Loucy (cell line): Measurements from ENCODE around the gene MYOT.

Source experiments
- H2AFZ ChIP-seq: fragments of 200-600 bp; sonication (generic); 2 replicates; pipeline ENCODE4 v1.6.0; 2016; ENCODE audit warnings: antibody characterized with exemption, mild to moderate bottlenecking, low read length, moderate library complexity
- H3F3A ChIP-seq: fragments of 200-600 bp; 2 replicates; pipeline ENCODE4 v1.6.0; 2016; ENCODE audit warnings: antibody characterized with exemption, low read depth, mild to moderate bottlenecking
- H3K27me3 ChIP-seq: fragments of 200-600 bp; sonication (generic); 2 replicates; pipeline ENCODE4 v1.6.1; 2014; ENCODE audit warnings: low read length, mild to moderate bottlenecking; ENCODE audit not compliant: insufficient read depth, poor library complexity, severe bottlenecking
- H3K36me3 ChIP-seq: fragments of 200-600 bp; sonication (generic); 2 replicates; pipeline ENCODE4 v1.6.1; 2016; ENCODE audit warnings: low read length; ENCODE audit not compliant: insufficient read depth
- H3K4me1 ChIP-seq: fragments of 200-600 bp; sonication (generic); 2 replicates; pipeline ENCODE4 v1.5.1; 2014; ENCODE audit warnings: low read length, mild to moderate bottlenecking; ENCODE audit not compliant: insufficient read depth, poor library complexity, severe bottlenecking
- H3K4me2 ChIP-seq: fragments of 200-600 bp; sonication (generic); 2 replicates; pipeline ENCODE4 v1.6.0; 2014; ENCODE audit warnings: antibody characterized with exemption, low read length, low read depth, mild to moderate bottlenecking; ENCODE audit not compliant: poor library complexity, severe bottlenecking
- H3K4me3 ChIP-seq: fragments of 200-600 bp; sonication (generic); 2 replicates; pipeline ENCODE4 v1.5.1; 2014; ENCODE audit warnings: low read length, mild to moderate bottlenecking, mixed read lengths; ENCODE audit not compliant: poor library complexity, severe bottlenecking
- H3K79me2 ChIP-seq: fragments of 200-600 bp; sonication (generic); 2 replicates; pipeline ENCODE4 v1.6.1; 2014; ENCODE audit warnings: low read length; ENCODE audit not compliant: insufficient read depth
- H3K9ac ChIP-seq: fragments of 200-600 bp; sonication (generic); 2 replicates; pipeline ENCODE4 v1.6.0; 2014; ENCODE audit warnings: mild to moderate bottlenecking, low read depth, low read length, moderate library complexity; ENCODE audit not compliant: poor library complexity, severe bottlenecking
- H3K9me2 ChIP-seq: fragments of 200-600 bp; sonication (generic); replicated peaks from 2 replicates; pipeline ENCODE4 v1.6.1; 2016; ENCODE audit warnings: low read depth, low read length, mixed read lengths
- H3K9me3 ChIP-seq: fragments of 200-600 bp; sonication (generic); 2 replicates; pipeline ENCODE4 v1.6.1; 2014; ENCODE audit warnings: mild to moderate bottlenecking, antibody characterized with exemption, low read length, low read depth; ENCODE audit not compliant: insufficient read depth
- H4K20me1 ChIP-seq: fragments of 200-600 bp; sonication (generic); 2 replicates; pipeline ENCODE4 v1.6.0; 2014; ENCODE audit warnings: antibody characterized with exemption, low read length, mild to moderate bottlenecking; ENCODE audit not compliant: insufficient read depth, poor library complexity, severe bottlenecking
- CTCF ChIP-seq: fragments of 200-600 bp; sonication (generic); conservative IDR thresholded peaks from 2 replicates; pipeline ENCODE4 v1.5.1; 2014; ENCODE audit warnings: mild to moderate bottlenecking, antibody characterized with exemption, low read length
- EZH2phosphoT487 ChIP-seq: fragments of 200-600 bp; IDR thresholded peaks from 2 replicates; pipeline ENCODE4 v1.6.1; 2018; ENCODE audit warnings: antibody characterized with exemption, mild to moderate bottlenecking, moderate library complexity, borderline replicate concordance

Gene MYOT

GRCh38 chr5:137923856-137924255 is 56.2 kb downstream of the MYOT start:
- H3K79me2 ChIP-seq: no peaks in the 10 kb centered on the region
- no peak overlapping the region for H3K9ac ChIP-seq
- TF ChIP-seq EZH2phosphoT487 (no peak), CTCF (peak; percentile 19; the same call in 1 of the 2 replicates)
- H3K4me1 ChIP-seq: no peaks in the 10 kb centered on the region
- no peaks in the 10 kb centered on the region for H3K9me2 ChIP-seq
- no peak overlapping the region for H3K4me3 ChIP-seq
- H3K9me3 ChIP-seq: no peaks in the 10 kb centered on the region
- no peaks in the 10 kb centered on the region for H3K27me3 ChIP-seq
- H3K36me3 ChIP-seq: no peaks in the 10 kb centered on the region
- no peaks in the 10 kb centered on the region for H3F3A ChIP-seq
- no peak overlapping the region for H3K4me2 ChIP-seq
- no peaks in the 10 kb centered on the region for H4K20me1 ChIP-seq
- H2AFZ ChIP-seq: no peak overlapping the region

GRCh38 chr5:137932800-137933199 is 65.1 kb downstream of the MYOT start:
- TF ChIP-seq CTCF: no peak
- no peak for TF ChIP-seq EZH2phosphoT487

GRCh38 chr5:137933491-137933911 is 65.8 kb downstream of the MYOT start:
- H2AFZ ChIP-seq: no peak overlapping the region
- no peaks in the 10 kb centered on the region for H4K20me1 ChIP-seq
- no peaks in the 10 kb centered on the region for H3K79me2 ChIP-seq
- no peaks in the 10 kb centered on the region for H3K27me3 ChIP-seq
- no peaks in the 10 kb centered on the region for H3F3A ChIP-seq
- no peak for TF ChIP-seq CTCF
- no peak for TF ChIP-seq EZH2phosphoT487
- no peak overlapping the region for H3K9ac ChIP-seq
- H3K36me3 ChIP-seq: peaks cover 17% of the 10 kb centered on the region; the same call in 1 of the 2 replicates
- H3K9me3 ChIP-seq: no peaks in the 10 kb centered on the region
- no peak overlapping the region for H3K4me3 ChIP-seq
- H3K4me1 ChIP-seq: no peaks in the 10 kb centered on the region
- H3K4me2 ChIP-seq: no peak overlapping the region
- H3K9me2 ChIP-seq: no peaks in the 10 kb centered on the region

More at GRCh38 chr5:137932800-137933199, 65.1 kb downstream of the MYOT start:
- Histone ChIP-seq H3K4me3 (no peak overlapping the region), H3K9me2 (no peaks in the 10 kb centered on the region), H3K4me1 (no peaks in the 10 kb centered on the region), H3K9ac (no peak overlapping the region), H2AFZ (no peak overlapping the region), H3K27me3 (no peaks in the 10 kb centered on the region), H3K4me2 (no peak overlapping the region), H3K79me2 (no peaks in the 10 kb centered on the region), H3F3A (no peaks in the 10 kb centered on the region), H3K9me3 (no peaks in the 10 kb centered on the region), H3K36me3 (peaks cover 11% of the 10 kb centered on the region; the same call in 1 of the 2 replicates), H4K20me1 (no peaks in the 10 kb centered on the region)
